Right ventricle myocardium inferior (tissue), 1 donor: ENCODE results near the gene HILPDA. TPM values are rescaled to one million over a fixed set of nuclear protein-coding genes. Genes with fewer than 3 reads are reported as not detected.
"Not testable (repeated sequence)": the region's sequence is repeated elsewhere in the genome, so short reads cannot be mapped to it uniquely, and the experiment has no call there.

Experiments used
- ATAC-seq: fragments of 200-7000 bp; cut with Tn5 transposase; one replicate; pipeline ENCODE4 v1.9.1; 2020; ENCODE audit warnings: mild to moderate bottlenecking, moderate library complexity
- DNase-seq: peaks from one replicate; pipeline ENCODE4 v3.0.0; 2021; ENCODE audit errors: missing footprints
- intact Hi-C: fragments of 100-400 bp; cut with DNase I; formaldehyde crosslinking; loops from one replicate; pipeline ENCODE4 v1.11.0; 2022
- total RNA-seq: library from RNA; stranded (reverse); fragmentation: NEBNext Ultra II Directional; extraction: Animal tissue kit (Norgen Biotek cat#: 25700); gene quantifications from one replicate; pipeline ENCODE4 v1.2.1, GENCODE V29; 2021
- donor health status: DM: no; HTN: yes; CAD: no; lungs with severe emphysema.

The HILPDA gene
- total RNA-seq, 1 donor from 2014 or later = 5.9 TPM

DNA sequence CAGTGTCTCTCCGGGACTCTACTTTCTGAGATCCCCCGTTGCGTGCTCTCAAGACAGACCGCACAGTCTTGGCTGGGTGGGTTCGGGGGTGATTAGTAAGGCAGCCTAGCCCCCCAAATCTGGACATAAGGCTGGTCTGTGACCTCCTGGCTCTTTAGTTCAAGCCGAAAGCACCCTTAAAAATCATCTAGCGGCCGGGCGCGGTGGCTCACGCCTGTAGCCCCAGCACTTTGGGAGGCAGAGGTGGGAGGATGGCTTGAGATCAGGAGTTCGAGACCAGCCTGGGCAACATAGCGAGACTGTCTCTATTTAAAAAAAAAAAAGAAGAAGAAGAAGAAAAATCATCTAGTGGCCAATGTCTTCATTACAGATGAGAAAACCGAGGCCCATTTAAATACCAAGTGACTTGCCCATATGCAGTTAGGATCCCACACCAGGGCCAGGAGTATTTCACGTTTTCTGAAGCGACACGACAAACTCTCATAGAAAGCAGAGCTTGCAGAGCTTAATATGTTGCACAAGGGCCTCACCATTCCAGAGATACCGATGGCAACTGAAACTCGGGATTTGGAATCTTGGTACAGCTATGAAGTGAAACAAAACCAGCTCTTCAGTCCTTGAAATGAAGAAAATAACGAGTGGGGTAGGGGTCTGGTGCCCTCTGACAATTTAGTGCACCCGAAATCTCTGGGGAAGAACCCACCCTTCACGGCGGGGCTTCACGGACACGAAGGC is 703 bp upstream of the HILPDA start:
- intact Hi-C loops = loop anchor here (1.0 kb wide), 1 partner anchor 45 kb away; no protein-coding TSS in a partner anchor
- ATAC-seq (no peak), DNase-seq (no peak)

DNA sequence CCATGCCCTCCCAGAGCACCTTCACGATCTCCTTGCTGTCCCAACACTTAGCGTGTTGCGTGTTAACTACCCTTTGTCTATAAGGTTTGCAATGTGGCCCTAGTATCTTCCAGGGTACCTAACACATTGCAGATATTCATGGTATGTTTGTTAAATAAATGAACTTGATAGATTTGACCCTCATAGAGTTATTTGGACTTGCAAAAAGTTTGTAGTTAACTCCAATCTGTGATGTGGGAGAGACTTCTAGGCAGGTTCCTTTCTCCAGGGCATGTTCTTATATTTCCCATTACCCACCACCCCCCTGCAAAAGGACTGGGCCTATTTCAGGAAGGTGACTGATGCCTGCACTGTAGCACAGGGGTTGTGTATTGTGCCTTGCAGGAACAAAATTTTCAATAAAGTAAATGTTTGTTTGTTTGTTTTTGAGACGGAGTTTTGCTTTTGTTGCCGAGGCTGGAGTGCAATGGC is 612 bp downstream of the HILPDA start:
- ATAC-seq = no peak
- DNase-seq = no peak
- intact Hi-C loops = no loop called here

DNA sequence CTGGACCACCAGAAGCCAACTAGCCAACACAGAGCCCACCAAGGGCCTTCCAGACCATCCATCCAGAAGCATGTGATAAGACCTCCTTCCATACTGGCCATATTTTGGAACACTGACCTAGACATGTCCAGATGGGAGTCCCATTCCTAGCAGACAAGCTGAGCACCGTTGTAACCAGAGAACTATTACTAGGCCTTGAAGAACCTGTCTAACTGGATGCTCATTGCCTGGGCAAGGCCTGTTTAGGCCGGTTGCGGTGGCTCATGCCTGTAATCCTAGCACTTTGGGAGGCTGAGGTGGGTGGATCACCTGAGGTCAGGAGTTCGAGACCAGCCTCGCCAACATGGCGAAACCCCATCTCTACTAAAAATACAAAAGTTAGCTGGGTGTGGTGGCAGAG is 1.7 kb downstream of the HILPDA start:
- DNase-seq, intact Hi-C loops, ATAC-seq: not testable (repeated sequence)

DNA sequence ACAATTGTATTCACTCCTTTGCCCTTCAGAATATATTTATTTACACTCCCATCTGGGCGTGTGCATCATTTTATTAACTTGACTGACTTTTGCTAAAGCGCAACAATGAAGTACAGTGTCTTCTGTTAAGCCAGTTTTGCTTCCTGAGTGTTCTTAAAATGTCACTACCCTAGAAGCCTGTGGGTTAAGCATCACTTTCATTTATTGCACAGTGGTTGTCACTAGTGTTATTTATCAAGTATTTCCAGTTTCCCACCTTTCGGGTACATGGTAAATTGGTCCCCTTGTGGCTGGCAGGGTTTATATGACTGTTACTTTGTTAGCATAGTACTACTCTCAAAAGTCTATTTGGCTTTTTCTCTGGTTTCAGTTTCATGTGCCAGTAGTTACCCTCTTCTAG is 3.3 kb downstream of the HILPDA start:
- DNase-seq = no peak
- no peak for ATAC-seq
- intact Hi-C loops = loop anchor here (1.0 kb wide), 1 partner anchor 32 kb away; no protein-coding TSS in a partner anchor

DNA sequence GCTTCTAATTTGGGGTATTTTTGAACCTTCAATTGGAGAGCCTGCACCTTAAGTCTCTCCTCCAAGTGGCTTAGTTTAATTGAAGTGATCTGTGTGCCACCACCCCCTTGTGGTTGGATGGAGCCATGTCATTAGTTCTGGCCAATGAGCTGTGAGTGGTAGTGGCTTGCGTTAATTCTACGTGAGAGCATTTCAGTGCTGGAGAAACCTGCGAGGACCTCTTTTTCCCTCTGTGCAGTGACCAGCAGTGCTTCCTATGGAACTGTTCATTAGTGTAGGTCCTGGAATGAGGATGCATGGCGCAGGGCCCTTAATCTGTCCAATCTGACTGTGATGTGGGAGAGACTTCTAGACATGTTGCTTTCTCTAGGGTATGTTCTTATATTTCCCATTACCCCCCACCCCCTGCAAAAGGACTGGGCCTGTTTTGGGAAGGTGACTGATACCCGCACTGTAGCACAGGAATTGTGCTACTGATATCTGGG is 3.8 kb downstream of the HILPDA start:
- ATAC-seq (no peak), DNase-seq (no peak)
- intact Hi-C loops = loop anchor here (1.0 kb wide), 1 partner anchor 32 kb away; no protein-coding TSS in a partner anchor

DNA sequence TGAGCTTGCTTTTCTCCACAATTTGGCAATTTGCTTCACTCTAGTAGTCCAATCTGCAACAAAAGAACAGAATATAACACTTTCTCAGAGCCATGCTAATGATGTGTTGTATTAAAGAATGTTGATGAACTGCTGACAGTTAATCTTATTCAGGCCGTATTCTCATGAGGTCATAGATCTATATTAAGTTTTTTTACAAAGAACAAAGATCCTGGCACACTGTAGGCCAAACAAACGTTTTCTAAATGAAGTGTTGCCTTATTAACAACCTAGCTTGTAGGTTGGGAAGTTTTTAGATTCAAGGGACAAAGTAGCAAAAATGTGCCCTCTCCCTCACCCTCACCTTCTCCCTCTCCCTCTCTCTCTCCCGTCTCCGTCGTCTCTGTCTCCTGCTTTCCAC is 6.8 kb downstream of the HILPDA start:
- intact Hi-C loops = no loop called here
- ATAC-seq = no peak
- no peak for DNase-seq

DNA sequence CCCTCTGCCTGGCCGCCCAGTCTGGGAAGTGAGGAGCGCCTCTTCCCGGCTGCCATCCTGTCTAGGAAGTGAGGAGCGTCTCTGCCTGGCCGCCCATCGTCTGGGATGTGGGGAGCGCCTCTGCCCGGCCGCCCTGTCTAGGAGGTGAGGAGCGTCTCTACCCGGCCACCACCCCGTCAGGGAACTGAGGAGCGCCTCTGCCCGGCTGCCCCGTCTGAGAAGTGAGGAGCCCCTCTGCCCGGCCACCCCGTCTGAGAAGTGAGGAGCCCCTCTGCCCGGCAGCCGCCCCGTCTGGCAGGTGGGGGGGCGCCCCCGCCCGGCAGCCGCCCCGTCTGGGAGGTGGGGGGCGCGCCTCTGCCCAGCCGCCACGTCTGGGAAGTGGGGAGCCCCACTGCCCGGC is 7.7 kb downstream of the HILPDA start:
- ATAC-seq, intact Hi-C loops, DNase-seq: not testable (repeated sequence)

DNA sequence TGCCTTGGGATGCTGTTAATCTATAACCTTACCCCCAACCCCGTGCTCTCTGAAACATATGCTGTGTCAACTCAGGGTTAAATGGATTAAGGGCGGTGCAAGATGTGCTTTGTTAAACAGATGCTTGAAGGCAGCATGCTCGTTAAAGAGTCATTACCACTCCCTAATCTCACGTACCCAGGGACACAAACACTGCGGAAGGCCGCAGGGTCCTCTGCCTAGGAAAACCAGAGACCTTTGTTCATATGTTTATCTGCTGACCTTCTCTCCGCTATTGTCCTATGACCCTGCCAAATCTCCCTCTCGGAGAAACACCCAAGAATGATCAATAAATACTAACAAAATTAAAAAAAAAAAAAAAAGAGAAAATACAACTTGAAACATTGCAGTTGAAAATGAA is 8.3 kb downstream of the HILPDA start:
- DNase-seq, intact Hi-C loops, ATAC-seq: not testable (repeated sequence)

DNA sequence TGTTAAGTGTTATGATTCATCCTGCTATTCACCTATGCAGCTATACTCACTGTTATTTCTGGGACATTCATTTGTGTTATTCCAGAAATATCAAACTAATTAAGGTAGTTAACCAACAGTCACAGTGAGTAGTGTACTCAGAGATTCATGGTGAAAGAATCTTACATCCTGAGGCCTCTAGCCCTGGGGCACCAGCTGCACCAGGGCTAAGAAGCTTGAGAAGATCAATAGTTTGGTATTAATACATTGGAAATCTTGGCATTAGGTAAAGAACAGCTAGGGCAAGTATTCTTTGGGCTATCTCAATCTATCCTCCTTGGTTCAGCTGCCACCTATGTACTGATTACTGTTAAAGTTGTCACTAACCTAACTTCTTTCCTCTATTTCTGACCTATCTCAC is 11.2 kb downstream of the HILPDA start:
- intact Hi-C loops, ATAC-seq: not testable (repeated sequence)

DNA sequence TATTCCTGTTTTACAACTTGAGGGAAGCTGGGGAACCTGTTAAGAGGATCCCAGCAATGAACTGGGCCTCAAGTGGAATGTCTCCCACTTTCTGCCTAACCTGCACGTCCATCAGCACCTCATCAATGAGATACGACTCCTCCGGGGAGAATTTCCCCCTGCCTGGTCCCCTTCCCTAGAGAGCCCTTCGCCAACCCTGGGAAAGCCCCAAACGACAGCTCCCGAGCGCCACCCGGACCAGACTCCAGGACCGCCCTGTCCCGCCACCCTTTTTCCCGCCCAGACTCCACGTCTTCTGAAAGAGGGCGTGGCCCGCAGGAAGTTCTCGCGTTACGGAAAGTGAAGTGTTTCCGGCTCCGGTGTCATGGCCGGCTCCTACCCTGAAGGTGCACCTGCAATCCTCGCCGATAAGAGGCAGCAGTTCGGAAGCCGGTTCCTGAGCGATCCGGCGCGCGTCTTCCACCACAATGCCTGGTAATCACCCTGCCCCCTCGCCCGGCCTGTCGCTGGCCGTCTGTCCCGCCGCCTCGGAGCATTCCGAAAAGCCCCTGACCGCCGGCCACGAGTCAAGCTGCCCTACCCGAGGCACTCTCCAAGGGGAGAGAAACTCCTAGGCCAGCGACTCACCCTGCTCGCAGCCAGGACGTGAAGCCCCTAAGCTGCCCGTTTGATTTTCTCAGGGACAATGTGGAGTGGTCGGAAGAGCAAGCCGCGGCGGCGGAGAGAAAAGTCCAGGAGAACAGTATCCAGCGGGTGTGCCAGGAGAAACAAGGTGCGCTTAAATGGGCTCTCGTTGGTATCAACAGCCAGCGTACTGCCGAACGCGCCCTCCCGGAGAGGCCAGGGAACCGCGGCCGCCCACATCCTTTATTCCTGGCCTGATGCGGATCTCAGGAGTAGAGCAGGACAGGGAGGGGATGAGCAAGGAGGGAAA is 21.0 kb downstream of the HILPDA start, which contains the start of gene METTL2B:
Gene METTL2B (plus strand): TSS at position 347 of the 934 bp plus-strand sequence. CDS start 18 bp downstream, at position 365.
- ATAC-seq (peak; percentile 97), DNase-seq (peak; percentile 93)
- intact Hi-C loops = loop anchor here (5.0 kb wide), 1 partner anchor 406 kb away; no protein-coding TSS in a partner anchor

More for the DNA sequence above, 11.2 kb downstream of the HILPDA start:
- not testable (repeated sequence) for DNase-seq

DNA sequence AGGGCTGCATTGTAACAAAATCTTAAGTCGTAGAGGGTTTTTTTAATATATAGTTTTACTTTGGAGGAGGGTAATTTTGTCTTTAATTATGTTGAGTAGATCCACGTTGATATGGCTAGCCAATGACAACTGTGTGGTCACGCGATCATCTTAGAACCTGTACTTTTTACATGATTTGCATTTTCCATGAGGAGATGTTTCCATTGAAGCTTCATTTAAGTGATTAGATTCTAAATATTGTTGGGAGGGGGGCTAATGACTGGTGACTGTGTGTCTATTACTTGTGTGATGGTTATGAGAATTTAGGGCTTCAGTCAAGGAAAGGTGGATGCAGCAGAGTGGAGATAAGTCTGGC is 21.6 kb downstream of the HILPDA start:
- ATAC-seq, DNase-seq: not testable (repeated sequence)
- intact Hi-C loops = loop anchor here (5.0 kb wide), 1 partner anchor 405 kb away; no protein-coding TSS in a partner anchor

DNA sequence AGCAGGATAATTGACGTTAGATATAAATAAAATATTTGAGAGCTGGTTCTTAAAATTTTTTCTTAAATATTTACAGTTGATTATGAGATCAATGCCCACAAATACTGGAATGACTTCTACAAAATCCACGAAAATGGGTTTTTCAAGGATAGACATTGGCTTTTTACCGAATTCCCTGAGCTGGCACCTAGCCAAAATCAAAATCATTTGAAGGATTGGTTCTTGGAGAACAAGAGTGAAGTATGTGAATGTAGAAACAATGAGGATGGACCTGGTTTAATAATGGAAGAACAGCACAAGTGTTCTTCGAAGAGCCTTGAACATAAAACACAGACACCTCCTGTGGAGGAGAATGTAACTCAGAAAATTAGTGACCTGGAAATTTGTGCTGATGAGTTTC is 23.4 kb downstream of the HILPDA start:
- not testable (repeated sequence) for ATAC-seq, DNase-seq
- intact Hi-C loops = loop anchor here (5.0 kb wide), 1 partner anchor 403 kb away; no protein-coding TSS in a partner anchor

DNA sequence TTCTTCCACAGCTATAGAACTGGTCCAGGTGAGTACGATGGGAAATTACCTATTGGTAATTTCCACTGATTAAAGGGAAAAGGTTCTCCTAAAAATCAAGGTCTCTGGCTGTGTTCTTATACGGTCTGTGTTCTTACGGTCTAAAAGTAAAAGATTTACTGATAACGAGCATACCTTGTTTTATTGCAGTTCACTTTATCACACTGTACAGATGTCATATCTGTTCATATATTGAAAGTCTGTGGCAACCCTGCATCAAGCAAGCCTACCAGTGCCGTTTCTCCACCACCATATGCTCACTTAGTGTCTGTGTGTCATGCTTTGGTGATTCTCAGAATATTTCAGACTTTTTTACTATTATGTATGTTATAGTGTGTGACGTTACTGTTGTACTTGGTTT is 32.5 kb downstream of the HILPDA start:
- ATAC-seq, DNase-seq, intact Hi-C loops: not testable (repeated sequence)

DNA sequence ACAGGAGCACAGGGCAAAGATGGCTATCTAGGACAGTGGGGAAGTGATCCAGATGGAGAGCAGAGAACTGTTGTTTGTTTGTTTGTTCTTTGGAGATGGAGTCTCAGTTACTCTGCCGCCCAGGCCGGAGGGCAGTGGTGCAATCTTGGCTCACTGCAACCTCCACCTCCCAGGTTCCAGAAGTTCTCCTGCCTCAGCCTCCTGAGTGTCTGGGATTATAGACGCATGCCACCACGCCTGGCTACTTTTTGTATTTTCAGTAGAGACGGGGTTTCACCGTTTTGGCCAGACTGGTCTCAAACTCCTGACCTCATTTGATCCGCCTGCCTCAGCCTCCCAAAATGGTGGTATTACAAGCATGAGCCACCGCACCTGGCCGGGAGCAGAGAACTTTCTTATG is 41.7 kb downstream of the HILPDA start:
- intact Hi-C loops = no loop called here
- DNase-seq = no peak
- ATAC-seq = no peak

DNA sequence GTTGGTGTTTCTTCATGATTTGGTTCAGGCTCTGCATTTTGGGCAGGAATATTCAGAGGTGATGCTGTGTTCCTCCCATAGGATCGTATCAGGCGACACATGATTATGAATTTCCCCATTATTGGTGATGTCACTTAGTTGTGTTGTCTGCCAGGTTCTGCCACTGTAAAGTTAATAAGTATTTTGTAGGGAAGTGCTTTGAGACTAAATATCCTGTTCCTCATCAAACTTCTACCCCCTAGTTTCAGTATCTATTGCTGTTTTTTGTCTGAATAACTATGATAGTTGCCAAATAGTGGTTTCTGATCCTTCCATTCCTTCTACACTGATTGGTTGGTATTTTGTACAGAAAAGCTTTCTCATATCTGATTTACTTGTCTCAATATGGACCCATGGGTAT is 49.7 kb downstream of the HILPDA start:
- ATAC-seq, DNase-seq, intact Hi-C loops: not testable (repeated sequence)

DNA sequence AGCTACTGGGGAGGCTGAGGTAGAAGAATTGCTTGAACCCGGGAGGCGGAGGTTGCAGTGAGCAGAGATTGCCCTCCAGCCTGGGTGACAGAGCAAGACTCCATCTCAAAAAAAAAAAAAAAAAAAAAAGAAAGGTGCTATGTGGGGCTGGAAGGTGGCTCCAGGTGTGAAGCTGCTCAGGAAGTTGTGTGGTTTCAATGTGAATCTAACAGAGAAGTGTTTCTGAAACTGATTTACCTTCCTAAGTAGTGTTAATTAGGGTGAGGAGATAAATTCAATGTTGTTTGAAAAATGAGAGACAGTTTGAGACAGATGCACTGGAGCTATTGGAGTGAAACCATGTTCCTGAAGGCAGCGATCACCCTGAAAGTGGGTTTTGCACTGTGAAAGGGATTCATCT is 51.1 kb downstream of the HILPDA start:
- ATAC-seq, DNase-seq, intact Hi-C loops: not testable (repeated sequence)

DNA sequence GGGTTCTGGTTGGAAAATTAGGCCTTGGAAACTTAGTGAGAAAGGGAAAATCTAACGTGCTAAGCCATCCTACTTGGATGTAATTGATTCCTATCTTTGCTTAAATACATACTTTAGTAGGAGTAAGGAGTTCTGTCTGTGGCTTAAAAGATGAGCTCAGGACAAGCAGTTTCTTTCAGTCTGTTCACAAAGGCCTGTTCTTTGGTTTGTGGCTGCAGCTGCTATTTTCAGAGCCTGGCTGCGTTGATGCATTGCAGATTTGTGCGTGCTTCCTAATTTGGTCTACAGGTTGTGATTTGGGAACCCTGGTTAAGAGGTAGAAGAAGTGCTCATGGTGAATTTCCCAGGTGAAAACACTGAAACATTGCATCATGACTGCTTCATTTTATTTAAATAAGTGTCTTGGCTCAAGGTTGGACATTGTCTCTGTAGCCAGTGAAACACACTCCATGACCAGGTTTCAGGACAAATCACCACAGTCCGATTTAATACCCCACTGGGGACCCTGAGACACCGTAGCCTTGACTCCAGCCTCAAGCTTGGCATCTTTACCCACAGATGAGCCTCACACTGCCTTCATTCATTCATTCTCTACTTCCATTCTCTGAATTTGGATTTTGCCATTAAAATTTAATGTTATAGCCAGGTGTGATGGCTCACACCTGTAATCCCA is 51.8 kb downstream of the HILPDA start:
- intact Hi-C loops, DNase-seq, ATAC-seq: not testable (repeated sequence)
